Prostate gland (tissue), 2 donors: ENCODE data around the gene BTLA.

Source experiments
- POLR2AphosphoS5 ChIP-seq: sonication (generic); formaldehyde crosslinking; IDR thresholded peaks from one replicate; pipeline ENCODE4 v1.6.1; 2017; ENCODE audit warnings: antibody characterized with exemption
- TF ChIP-seq, protein P1 (sequence below), 4 experiments: fragments of 200-600 bp in 2 of 4; fragments of 450-650 bp in 2 of 4; sonication (generic) in 2 of 4; IDR thresholded peaks; 1 replicate in 3 of 4; 2 replicates in 1 of 4; pipeline ENCODE4 v1.5.1; 2016 to 2019; ENCODE audit warnings: antibody characterized with exemption in 4 of 4, mild to moderate bottlenecking in 2 of 4, moderate library complexity in 2 of 4

DNA sequence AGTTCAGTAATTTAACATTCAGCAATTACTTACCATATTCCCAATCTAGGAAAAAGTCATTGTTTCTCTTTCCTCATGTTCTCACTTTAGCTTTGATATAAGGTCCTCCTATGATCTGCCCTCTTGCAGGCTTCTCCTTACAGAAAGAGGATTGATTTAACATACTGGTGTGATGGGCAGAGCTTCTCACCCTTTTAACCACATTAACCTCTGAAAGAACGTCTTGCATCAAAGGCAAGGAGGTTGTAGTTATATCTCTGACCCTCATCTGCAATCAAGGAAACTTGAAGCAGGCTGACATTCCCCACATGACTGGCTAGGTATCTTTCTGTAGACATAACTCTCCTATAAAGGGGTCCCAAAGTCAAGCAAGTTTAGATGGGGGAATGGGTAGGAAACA is 39.5 kb downstream of the BTLA start:
- TF ChIP-seq, protein P1, sequence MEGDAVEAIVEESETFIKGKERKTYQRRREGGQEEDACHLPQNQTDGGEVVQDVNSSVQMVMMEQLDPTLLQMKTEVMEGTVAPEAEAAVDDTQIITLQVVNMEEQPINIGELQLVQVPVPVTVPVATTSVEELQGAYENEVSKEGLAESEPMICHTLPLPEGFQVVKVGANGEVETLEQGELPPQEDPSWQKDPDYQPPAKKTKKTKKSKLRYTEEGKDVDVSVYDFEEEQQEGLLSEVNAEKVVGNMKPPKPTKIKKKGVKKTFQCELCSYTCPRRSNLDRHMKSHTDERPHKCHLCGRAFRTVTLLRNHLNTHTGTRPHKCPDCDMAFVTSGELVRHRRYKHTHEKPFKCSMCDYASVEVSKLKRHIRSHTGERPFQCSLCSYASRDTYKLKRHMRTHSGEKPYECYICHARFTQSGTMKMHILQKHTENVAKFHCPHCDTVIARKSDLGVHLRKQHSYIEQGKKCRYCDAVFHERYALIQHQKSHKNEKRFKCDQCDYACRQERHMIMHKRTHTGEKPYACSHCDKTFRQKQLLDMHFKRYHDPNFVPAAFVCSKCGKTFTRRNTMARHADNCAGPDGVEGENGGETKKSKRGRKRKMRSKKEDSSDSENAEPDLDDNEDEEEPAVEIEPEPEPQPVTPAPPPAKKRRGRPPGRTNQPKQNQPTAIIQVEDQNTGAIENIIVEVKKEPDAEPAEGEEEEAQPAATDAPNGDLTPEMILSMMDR (IDR thresholded peaks at IDR 0.05), result no peak
- TF ChIP-seq POLR2AphosphoS5, result no peak
